ENCODE results near the gene IQGAP2.

Gene IQGAP2

GRCh38 chr5:76692274-76692540 is 289.1 kb downstream of the IQGAP2 start:
- TF ChIP-seq MAX (IDR thresholded peaks at IDR 0.05) (no peak), FOXM1 (IDR thresholded peaks at IDR 0.05; ENCODE audit: borderline replicate concordance, low read depth) (no peak), EP300 (IDR thresholded peaks at IDR 0.05; ENCODE audit: borderline replicate concordance) (no peak), TCF12 (IDR thresholded peaks at IDR 0.05; ENCODE audit: low read depth) (no peak), YY1 (IDR thresholded peaks at IDR 0.05; ENCODE audit: low read depth) (no peak), EGR1 (IDR thresholded peaks at IDR 0.05) (no peak), TAF1 (IDR thresholded peaks at IDR 0.05; ENCODE audit: low read depth) (no peak), NFIC (IDR thresholded peaks at IDR 0.05) (no peak), RAD21 (IDR thresholded peaks at IDR 0.05; ENCODE audit: low read depth) (no peak), CEBPB (IDR thresholded peaks at IDR 0.05) (no peak), TEAD4 (IDR thresholded peaks at IDR 0.05) (no peak), REST (IDR thresholded peaks at IDR 0.05; ENCODE audit: low read depth) (no peak)

GRCh38 chr5:76692651-76693050 is 289.6 kb downstream of the IQGAP2 start:
- TF ChIP-seq REST (IDR thresholded peaks at IDR 0.05; ENCODE audit: low read depth) (no peak), CREB1 (IDR thresholded peaks at IDR 0.05; ENCODE audit: low read depth) (no peak), RAD21 (IDR thresholded peaks at IDR 0.05; ENCODE audit: low read depth) (no peak), NFIC (IDR thresholded peaks at IDR 0.05) (no peak), CEBPB (IDR thresholded peaks at IDR 0.05) (no peak), FOXM1 (IDR thresholded peaks at IDR 0.05; ENCODE audit: borderline replicate concordance, low read depth) (no peak), TCF12 (IDR thresholded peaks at IDR 0.05; ENCODE audit: low read depth) (no peak), EP300 (IDR thresholded peaks at IDR 0.05; ENCODE audit: borderline replicate concordance) (no peak), TAF1 (IDR thresholded peaks at IDR 0.05; ENCODE audit: low read depth) (no peak), TEAD4 (IDR thresholded peaks at IDR 0.05) (no peak), ZBTB7A (IDR thresholded peaks at IDR 0.05; ENCODE audit: low read depth) (no peak), YY1 (IDR thresholded peaks at IDR 0.05; ENCODE audit: low read depth) (no peak)

- no peak for TF ChIP-seq EGR1 (IDR thresholded peaks at IDR 0.05)
- no peak for TF ChIP-seq CEBPB (IDR thresholded peaks at IDR 0.05)
- TF ChIP-seq MAX (IDR thresholded peaks at IDR 0.05): no peak
- no peak for TF ChIP-seq EP300 (IDR thresholded peaks at IDR 0.05; ENCODE audit: borderline replicate concordance)
- no peak for TF ChIP-seq ZBTB7A (IDR thresholded peaks at IDR 0.05; ENCODE audit: low read depth)
- no peak for TF ChIP-seq YY1 (IDR thresholded peaks at IDR 0.05; ENCODE audit: low read depth)
- TF ChIP-seq FOXM1 (IDR thresholded peaks at IDR 0.05; ENCODE audit: borderline replicate concordance, low read depth): no peak
- TF ChIP-seq NFIC (IDR thresholded peaks at IDR 0.05): no peak
- TF ChIP-seq TEAD4 (IDR thresholded peaks at IDR 0.05): no peak
- no peak for TF ChIP-seq CREB1 (IDR thresholded peaks at IDR 0.05; ENCODE audit: low read depth)
These were observed 290.1 kb downstream of the IQGAP2 start for GRCh38 chr5:76693141-76693540.

GRCh38 chr5:76694317-76694716 is 291.2 kb downstream of the IQGAP2 start:
- TF ChIP-seq CREB1 (IDR thresholded peaks at IDR 0.05; ENCODE audit: low read depth) (no peak), NFIC (IDR thresholded peaks at IDR 0.05) (no peak), ZBTB7A (IDR thresholded peaks at IDR 0.05; ENCODE audit: low read depth) (no peak), EGR1 (IDR thresholded peaks at IDR 0.05) (no peak), EP300 (IDR thresholded peaks at IDR 0.05; ENCODE audit: borderline replicate concordance) (no peak), USF1 (IDR thresholded peaks at IDR 0.05) (no peak)

GRCh38 chr5:76695346-76695745 is 292.3 kb downstream of the IQGAP2 start:
- no peak for TF ChIP-seq TAF1 (IDR thresholded peaks at IDR 0.05; ENCODE audit: low read depth)
- no peak for TF ChIP-seq CEBPB (IDR thresholded peaks at IDR 0.05)
- TF ChIP-seq RAD21 (IDR thresholded peaks at IDR 0.05; ENCODE audit: low read depth): no peak
- no peak for TF ChIP-seq REST (IDR thresholded peaks at IDR 0.05; ENCODE audit: low read depth)
- TF ChIP-seq CREB1 (IDR thresholded peaks at IDR 0.05; ENCODE audit: low read depth): no peak
- no peak for TF ChIP-seq YY1 (IDR thresholded peaks at IDR 0.05; ENCODE audit: low read depth)
- TF ChIP-seq NFIC (IDR thresholded peaks at IDR 0.05): no peak
- TF ChIP-seq ZBTB7A (IDR thresholded peaks at IDR 0.05; ENCODE audit: low read depth): no peak
- no peak for TF ChIP-seq FOXM1 (IDR thresholded peaks at IDR 0.05; ENCODE audit: borderline replicate concordance, low read depth)
- no peak for TF ChIP-seq USF1 (IDR thresholded peaks at IDR 0.05)
- no peak for TF ChIP-seq TEAD4 (IDR thresholded peaks at IDR 0.05)
- no peak for TF ChIP-seq MAX (IDR thresholded peaks at IDR 0.05)
- no peak for TF ChIP-seq EP300 (IDR thresholded peaks at IDR 0.05; ENCODE audit: borderline replicate concordance)
- TF ChIP-seq EGR1 (IDR thresholded peaks at IDR 0.05): no peak
- no peak for TF ChIP-seq TCF12 (IDR thresholded peaks at IDR 0.05; ENCODE audit: low read depth)
